Mesodermal cell (in vitro differentiated cells): ENCODE results near the gene ARHGEF4.

Source experiments
- H3K27ac ChIP-seq: 2 replicates; pipeline ENCODE4 v1.7.0; 2013; ENCODE audit warnings: mild to moderate bottlenecking, low read depth, low read length, moderate library complexity; ENCODE audit not compliant: severe bottlenecking
- H3K36me3 ChIP-seq: 2 replicates; pipeline ENCODE4 v1.7.1; 2013; ENCODE audit warnings: mild to moderate bottlenecking, low read length, moderate library complexity; ENCODE audit not compliant: control insufficient read depth, insufficient read depth
- H3K4me1 ChIP-seq: one replicate; pipeline ENCODE4 v1.7.1; 2013; ENCODE audit warnings: mild to moderate bottlenecking, low read length; ENCODE audit not compliant: insufficient read depth, control insufficient read depth, poor library complexity, severe bottlenecking
- H3K4me3 ChIP-seq: 2 replicates; pipeline ENCODE4 v1.7.0; 2013; ENCODE audit warnings: low read length, control low read depth, mild to moderate bottlenecking; ENCODE audit not compliant: insufficient read depth, poor library complexity, severe bottlenecking; ENCODE audit errors: extremely low read depth
- H3K9me3 ChIP-seq: 2 replicates; pipeline ENCODE4 v1.7.1; 2013; ENCODE audit warnings: mild to moderate bottlenecking, low read length, moderate library complexity; ENCODE audit not compliant: control insufficient read depth
- WGBS, 2 experiments: methylation state at CpG; one replicate each; pipeline ENCODE4 v1.1.5; 2013; ENCODE audit warnings: missing lambda C conversion rate in 2 of 2; ENCODE audit not compliant: insufficient coverage in 2 of 2; 5-methylcytosine and 5-hydroxymethylcytosine counted together

ARHGEF4 gene

DNA sequence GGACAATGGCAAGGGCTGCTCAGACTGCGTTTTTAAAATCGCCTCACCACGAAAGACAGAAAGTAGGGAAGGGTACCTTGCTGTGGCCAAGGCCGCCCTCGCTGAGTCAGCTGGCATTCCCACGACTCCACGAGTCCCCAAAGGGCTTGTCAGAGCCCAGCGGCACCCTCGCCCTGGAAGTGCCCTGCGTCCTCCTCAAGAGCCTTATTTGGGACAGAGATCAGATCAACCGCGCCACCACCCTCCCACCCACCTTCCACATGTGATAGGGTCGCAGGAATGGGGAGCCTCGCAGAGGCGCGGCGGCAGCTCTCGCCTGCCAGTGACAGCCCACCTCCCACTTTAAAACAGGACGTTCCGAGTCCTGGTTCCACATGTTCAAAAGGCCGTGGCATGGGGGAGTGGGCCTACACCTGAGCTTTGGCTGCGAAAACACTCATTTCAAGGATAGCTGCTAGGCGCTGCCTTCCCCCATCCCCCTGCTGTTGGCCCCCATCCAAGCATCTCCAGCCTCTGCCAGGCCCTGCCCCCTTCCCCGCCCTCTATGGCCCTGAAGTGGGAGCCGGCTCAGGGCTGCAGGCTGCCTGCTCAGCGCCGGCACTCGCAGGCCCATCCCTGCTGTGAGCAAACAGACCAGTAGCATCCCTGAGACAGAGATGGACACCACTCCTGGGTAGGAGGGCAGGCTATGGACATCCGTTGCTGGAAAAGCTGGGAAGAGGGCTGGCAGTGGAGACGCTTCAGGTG lies 38.1 kb upstream of the ARHGEF4 start:
- WGBS, 2 experiments: 8 to 10% methylated on average over 24 to 29 of the region's 30 CpGs
- no peaks in the 10 kb centered on the region for H3K9me3 ChIP-seq
- peak overlapping the region; percentile 74 for H3K4me3 ChIP-seq
- no peaks in the 10 kb centered on the region for H3K36me3 ChIP-seq
- no peak overlapping the region for H3K27ac ChIP-seq
- H3K4me1 ChIP-seq: no peaks in the 10 kb centered on the region

DNA sequence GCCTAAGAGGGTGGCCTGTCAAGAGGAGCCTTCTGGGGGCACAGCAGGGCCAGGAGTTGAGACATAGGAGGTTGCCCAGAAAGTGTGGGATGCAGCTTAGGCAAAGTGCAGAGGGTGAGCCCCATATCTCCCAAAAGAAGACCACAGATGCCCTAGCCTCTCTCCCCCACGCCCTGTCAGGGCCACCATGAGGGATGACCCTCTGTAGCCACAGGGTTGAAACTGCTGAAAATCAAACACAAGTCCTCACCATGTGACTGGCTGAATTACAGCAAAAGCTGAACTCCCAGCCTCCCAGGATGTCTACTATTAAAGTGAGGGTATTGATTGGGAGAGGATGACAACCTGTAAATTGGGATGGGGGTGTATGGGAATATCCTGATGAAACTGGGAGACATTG lies 37.4 kb upstream of the ARHGEF4 start:
- H3K9me3 ChIP-seq: no peaks in the 10 kb centered on the region
- H3K4me3 ChIP-seq: no peak overlapping the region
- no peaks in the 10 kb centered on the region for H3K36me3 ChIP-seq
- H3K4me1 ChIP-seq: no peaks in the 10 kb centered on the region
- no CpG with 5 or more reads among the region's 1 CpG for WGBS, 2 experiments
- no peak overlapping the region for H3K27ac ChIP-seq

DNA sequence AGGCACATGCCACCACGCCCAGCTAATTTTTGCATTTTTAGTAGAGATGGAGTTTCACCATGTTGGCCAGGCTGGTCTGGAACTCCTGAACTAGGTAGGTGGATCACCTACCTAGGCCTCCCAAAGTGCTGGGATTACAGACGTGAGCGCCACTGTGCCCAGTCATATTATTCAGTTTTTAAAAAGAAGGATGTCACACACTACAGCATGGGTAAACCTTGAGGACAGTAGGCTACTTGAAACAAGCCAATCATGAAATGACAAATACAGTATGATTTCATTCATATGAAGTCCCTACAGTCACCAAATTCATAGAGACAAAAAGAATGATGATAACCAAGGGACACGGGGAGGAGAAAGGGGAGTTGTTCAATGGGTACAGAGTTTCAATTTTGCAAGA lies 31.1 kb upstream of the ARHGEF4 start:
- 86% methylated on average over 3 of the region's 4 CpGs; no CpG with 5 or more reads in 1 of the 2 experiments for WGBS, 2 experiments
- Histone ChIP-seq H3K4me1 (no peaks in the 10 kb centered on the region), H3K27ac (no peak overlapping the region), H3K9me3 (no peaks in the 10 kb centered on the region), H3K4me3 (no peak overlapping the region), H3K36me3 (no peaks in the 10 kb centered on the region)

DNA sequence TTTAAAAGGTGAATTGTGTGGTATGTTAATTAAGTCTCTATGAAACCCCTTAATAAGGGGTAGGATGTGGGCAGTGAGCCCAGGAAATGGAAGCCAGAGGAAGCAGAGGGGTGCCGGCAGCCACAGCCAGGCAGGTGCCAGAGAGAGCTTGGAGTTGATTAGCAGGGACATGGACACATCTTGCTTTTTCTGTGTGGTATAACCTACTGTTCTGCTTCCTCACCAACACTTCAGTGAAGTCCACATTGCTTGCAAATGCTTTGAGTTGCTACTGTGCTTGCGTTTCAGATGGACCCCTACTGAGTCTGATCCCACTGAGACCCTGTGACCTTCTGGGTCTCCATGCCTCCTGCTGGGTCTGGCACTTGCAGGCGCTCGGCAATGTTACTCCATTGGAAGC lies 30.3 kb upstream of the ARHGEF4 start:
- H3K27ac ChIP-seq: no peak overlapping the region
- H3K9me3 ChIP-seq: no peaks in the 10 kb centered on the region
- H3K4me3 ChIP-seq: no peak overlapping the region
- 61 to 73% methylated on average over 2 to 3 of the region's 4 CpGs for WGBS, 2 experiments
- H3K36me3 ChIP-seq: no peaks in the 10 kb centered on the region
- no peaks in the 10 kb centered on the region for H3K4me1 ChIP-seq

DNA sequence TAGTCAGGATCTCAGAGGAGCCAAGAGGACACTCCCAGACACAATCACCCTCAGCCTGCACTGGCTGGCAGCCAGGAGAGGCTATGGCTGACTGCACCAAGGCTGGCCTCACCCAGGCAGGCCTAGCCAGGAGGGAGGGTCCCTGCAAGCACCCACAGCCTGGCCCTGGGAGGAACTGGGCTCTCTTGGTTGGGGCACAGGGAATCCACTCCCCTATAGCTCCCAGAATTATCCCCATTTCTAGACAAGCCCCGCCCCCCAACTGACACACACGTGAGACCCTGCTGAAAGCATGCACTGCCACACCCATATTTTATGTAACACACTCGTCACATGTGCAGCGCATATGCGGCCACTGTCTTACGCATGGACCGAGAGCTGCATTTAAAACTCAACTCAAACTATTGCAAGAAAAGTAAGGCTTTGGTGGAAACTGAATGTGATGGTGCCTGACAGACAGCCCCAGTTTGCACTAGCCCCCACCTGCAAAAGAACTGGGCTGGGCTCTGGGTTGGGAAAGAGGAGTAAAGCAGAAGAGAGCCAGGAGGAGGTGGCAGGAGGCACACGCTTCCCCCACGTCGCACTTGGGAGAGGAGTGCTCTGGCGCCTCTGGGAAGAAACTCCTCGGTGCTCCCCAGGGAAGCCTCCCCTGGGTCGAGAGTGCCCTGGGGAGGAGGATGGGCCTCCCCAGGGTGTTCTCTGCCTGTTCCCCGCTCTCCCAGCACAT lies 28.9 kb upstream of the ARHGEF4 start:
- H3K36me3 ChIP-seq: no peaks in the 10 kb centered on the region
- 81 to 91% methylated on average over 6 to 7 of the region's 14 CpGs for WGBS, 2 experiments
- H3K27ac ChIP-seq: no peak overlapping the region
- no peak overlapping the region for H3K4me3 ChIP-seq
- no peaks in the 10 kb centered on the region for H3K4me1 ChIP-seq
- H3K9me3 ChIP-seq: no peaks in the 10 kb centered on the region

DNA sequence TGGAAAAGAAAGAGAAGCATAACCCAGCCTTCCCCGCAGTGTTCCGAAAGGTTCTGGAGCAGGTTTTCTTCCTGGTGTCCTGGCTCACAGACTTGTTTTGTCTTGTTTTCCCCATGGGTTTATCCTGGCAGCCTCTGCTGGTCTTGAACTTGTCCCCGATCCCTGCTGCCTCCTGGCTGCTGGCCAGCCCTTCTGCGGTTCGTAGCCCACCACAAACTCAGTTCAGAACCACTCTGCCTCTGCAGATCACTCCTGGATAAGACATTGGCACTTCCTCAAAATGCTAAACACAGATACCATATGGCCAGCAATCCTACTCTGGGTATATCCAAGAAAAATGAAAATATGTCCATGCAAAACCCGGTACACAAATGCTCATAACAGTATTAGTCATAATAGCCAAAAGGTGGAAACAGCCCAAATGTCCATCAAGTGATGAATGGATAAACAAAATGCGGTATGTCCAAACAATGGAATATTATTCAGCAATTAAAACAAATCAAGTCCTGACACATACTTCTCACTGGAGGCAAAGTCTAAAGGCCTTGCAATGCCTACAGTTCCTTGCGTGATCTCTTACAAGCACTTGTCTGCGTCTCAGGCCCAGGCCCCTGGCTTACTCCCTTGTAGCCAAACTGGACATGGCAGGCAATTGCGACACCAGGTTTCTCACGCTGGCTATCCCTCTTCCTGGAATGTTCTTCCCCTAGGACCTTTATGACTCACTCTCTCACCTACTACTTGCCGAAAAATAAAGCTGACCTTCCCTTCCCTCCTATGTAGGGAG lies 28.0 kb upstream of the ARHGEF4 start:
- Histone ChIP-seq H3K27ac (no peak overlapping the region), H3K4me3 (no peak overlapping the region), H3K36me3 (no peaks in the 10 kb centered on the region), H3K9me3 (no peaks in the 10 kb centered on the region), H3K4me1 (no peaks in the 10 kb centered on the region)
- WGBS, 2 experiments: 95 to 96% methylated on average over 9 of the region's 12 CpGs

DNA sequence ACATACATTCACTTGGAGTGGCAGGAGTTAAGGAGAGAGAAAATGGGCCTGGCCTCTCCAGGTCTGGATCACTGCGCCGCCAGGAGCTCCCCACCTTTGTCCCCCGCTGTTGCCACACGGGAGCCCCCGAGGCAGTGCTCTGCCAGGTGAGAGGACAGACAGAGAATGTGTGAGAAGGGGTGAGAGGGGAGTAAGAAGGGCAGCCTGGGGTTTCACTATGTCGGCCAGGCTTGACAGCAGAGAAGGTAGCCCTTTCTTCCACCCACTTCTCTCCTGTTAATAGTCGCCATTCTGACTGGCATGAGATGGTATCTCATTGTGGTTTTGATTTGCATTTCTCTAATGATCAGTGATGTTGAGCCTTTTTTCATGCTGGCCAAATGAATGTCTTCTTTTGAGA lies 26.2 kb upstream of the ARHGEF4 start:
- Histone ChIP-seq H3K9me3 (no peaks in the 10 kb centered on the region), H3K4me3 (no peak overlapping the region), H3K4me1 (no peaks in the 10 kb centered on the region), H3K36me3 (no peaks in the 10 kb centered on the region), H3K27ac (no peak overlapping the region)
- 67 to 94% methylated on average over 5 of the region's 7 CpGs for WGBS, 2 experiments

DNA sequence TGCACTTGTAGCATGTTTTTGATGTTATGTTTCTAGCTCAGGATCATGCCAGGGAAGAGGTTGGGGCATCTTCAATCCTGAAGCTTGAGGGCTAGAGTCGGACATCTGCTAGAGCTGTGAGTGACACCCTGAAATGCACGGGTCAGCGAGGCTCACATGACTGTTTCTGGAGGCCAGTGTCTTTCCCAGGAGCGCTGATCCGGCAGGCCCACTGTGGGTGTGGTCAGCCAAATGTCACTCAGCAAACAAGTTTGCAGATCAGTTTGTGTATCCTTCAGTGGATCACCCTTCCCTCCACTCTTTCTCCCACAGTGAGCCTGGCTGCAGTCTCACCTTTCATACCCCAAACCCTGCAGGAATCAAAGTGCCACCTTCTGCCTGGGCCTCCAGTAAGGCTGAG lies 23.0 kb upstream of the ARHGEF4 start:
- no peaks in the 10 kb centered on the region for H3K36me3 ChIP-seq
- no peaks in the 10 kb centered on the region for H3K9me3 ChIP-seq
- no peak overlapping the region for H3K4me3 ChIP-seq
- H3K4me1 ChIP-seq: no peaks in the 10 kb centered on the region
- WGBS, 2 experiments: 88 to 90% methylated on average over 5 of the region's 5 CpGs
- no peak overlapping the region for H3K27ac ChIP-seq

DNA sequence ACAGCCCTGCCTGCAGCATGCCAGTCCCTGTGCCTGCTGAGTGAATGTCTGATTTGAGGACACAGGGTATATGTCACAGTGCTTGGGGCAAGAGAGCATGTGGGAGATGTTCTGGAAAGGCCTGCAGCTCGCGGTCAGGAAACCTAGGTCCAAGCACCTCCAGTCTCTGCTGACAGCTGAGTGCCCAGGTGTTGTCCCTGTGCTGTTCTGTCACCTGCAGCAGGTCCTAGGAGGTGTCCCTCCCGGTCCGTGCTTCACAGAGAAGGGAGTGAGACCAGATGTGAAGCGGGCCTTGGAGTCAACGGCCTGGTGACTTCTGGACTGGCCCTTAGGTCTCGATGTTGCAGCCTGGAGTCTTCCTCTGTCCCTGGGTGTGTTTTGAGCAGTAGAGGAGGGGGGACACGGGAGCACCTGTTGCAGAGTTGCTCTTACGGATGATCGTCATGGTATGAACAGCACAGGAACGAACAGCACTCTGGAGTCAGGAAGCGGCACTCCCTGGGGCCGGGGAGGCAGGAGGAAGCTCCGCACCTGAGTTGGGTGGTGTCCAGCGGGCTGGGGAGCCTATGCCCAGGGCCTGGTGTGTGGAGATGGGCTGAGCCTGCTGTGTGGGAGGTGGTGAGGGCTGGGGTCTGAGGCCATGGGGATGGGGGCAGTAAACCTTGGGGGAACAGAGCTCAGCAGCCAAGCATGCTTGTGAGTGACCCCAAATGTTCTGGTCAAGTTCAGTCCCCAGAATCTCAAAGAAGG lies 21.6 kb upstream of the ARHGEF4 start:
- H3K9me3 ChIP-seq: no peaks in the 10 kb centered on the region
- H3K36me3 ChIP-seq: no peaks in the 10 kb centered on the region
- no peak overlapping the region for H3K4me3 ChIP-seq
- no peak overlapping the region for H3K27ac ChIP-seq
- peaks cover 10% of the 10 kb centered on the region for H3K4me1 ChIP-seq
- WGBS, 2 experiments: 90 to 95% methylated on average over 15 of the region's 15 CpGs

DNA sequence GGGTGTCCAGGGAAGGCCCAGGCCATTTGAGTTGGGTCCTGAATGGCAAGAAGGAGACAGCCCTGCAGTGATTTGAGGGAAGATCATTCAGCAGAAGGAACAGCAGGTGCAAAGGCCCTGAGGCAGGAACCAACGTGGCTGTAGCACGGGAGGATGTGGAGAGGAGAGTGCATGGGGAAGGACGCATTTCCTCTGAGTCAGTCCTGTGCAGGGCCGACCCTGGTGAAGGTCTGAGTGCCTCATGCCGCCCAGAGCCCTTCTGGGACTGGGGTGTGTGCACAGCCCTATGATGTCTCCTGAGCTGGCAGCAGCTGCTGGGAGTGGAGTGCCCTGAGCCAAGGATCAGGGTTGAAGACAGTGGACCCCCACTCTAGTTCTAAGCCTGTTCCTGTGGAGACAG lies 17.9 kb upstream of the ARHGEF4 start:
- Histone ChIP-seq H3K36me3 (no peaks in the 10 kb centered on the region), H3K4me1 (peaks cover 19% of the 10 kb centered on the region), H3K27ac (no peak overlapping the region), H3K4me3 (no peak overlapping the region), H3K9me3 (no peaks in the 10 kb centered on the region)
- 76 to 89% methylated on average over 5 of the region's 5 CpGs for WGBS, 2 experiments
